K562 (cell line): Measurements from ENCODE around the gene HMG20B. TPM values are rescaled to one million over a fixed set of nuclear protein-coding genes. Genes with fewer than 3 reads are reported as not detected.
A peak's percentile ranks its signal among the peaks of the same experiment; 100 is the strongest.

Experiments used
- CREB1 ChIP-seq, 2 experiments: sonication (generic) in 1 of 2; formaldehyde crosslinking in 1 of 2; IDR thresholded peaks; 2 replicates each; pipeline versions ENCODE4 v1.6.1 to v1.8.0; 2012 to 2022; ENCODE audit warnings: inconsistent platforms in 1 of 2, mild to moderate bottlenecking in 1 of 2, missing genetic modification reagents in 1 of 2, moderate library complexity in 1 of 2
- FOXM1 ChIP-seq, 2 experiments: fragments of 450-650 bp in 1 of 2; sonication (generic) in 1 of 2; formaldehyde crosslinking in 1 of 2; IDR thresholded peaks; 2 replicates each; pipeline versions ENCODE4 v1.6.1 to v1.9.0; 2017 to 2022; ENCODE audit warnings: low read depth in 2 of 2, mild to moderate bottlenecking in 2 of 2, missing genetic modification reagents in 1 of 2, moderate library complexity in 1 of 2
- HCFC1 ChIP-seq: IDR thresholded peaks from 2 replicates; pipeline ENCODE4 v1.6.1; 2012; ENCODE audit warnings: low read depth, low read length, improper control_type of control experiment
- KHSRP ChIP-seq: fragments of 450-650 bp; IDR thresholded peaks from 2 replicates; pipeline ENCODE4 v1.6.1; 2017
- MYC ChIP-seq, 2 experiments: fragments of 250-450 bp in 1 of 2; sonication (Bioruptor Pico) in 1 of 2; IDR thresholded peaks; 2 replicates each; pipeline versions ENCODE4 v1.5.1 to v1.6.1; 2012 to 2021; ENCODE audit warnings: low read depth in 2 of 2, borderline replicate concordance in 1 of 2, improper control_type of control experiment in 1 of 2, low read length in 1 of 2, mild to moderate bottlenecking in 1 of 2, moderate library complexity in 1 of 2
- NRF1 ChIP-seq, 2 experiments: fragments of 450-650 bp; IDR thresholded peaks in 1 of 2; conservative IDR thresholded peaks in 1 of 2; 2 replicates each; pipeline ENCODE4 v1.6.1; 2014; ENCODE audit warnings: mild to moderate bottlenecking in 2 of 2
- PHF8 ChIP-seq: fragments of 200-600 bp; sonication (generic); IDR thresholded peaks from 2 replicates; pipeline ENCODE4 v1.6.1; 2012; ENCODE audit warnings: mixed run types, mild to moderate bottlenecking, inconsistent platforms, low read length, moderate library complexity, borderline replicate concordance
- SAP30 ChIP-seq: fragments of 200-600 bp; sonication (generic); IDR thresholded peaks from 2 replicates; pipeline ENCODE4 v1.6.1; 2012; ENCODE audit warnings: borderline replicate concordance, low read depth, mild to moderate bottlenecking, moderate library complexity, low read length, control low read depth, inconsistent platforms; ENCODE audit not compliant: insufficient read depth, poor library complexity, severe bottlenecking
- YY1 ChIP-seq, 3 experiments: IDR thresholded peaks; 2 replicates each; pipeline ENCODE4 v1.6.1; 2011; ENCODE audit warnings: low read length in 2 of 3, mild to moderate bottlenecking in 2 of 3, moderate library complexity in 2 of 3, borderline replicate concordance in 1 of 3, control low read depth in 1 of 3, low read depth in 1 of 3; ENCODE audit not compliant: insufficient read depth in 3 of 3, insufficient replicate concordance in 2 of 3, control insufficient read depth in 1 of 3, insufficient read length in 1 of 3; ENCODE audit errors: extremely low read depth in 1 of 3
- ZNF586 ChIP-seq: fragments of 450-650 bp; formaldehyde crosslinking; conservative IDR thresholded peaks from 2 replicates; pipeline ENCODE4 v1.4.0; 2020; ENCODE audit warnings: mild to moderate bottlenecking, moderate library complexity
- ZNF644 ChIP-seq: fragments of 200-800 bp; sonication (Bioruptor generic); IDR thresholded peaks from 2 replicates; pipeline ENCODE4 v1.6.1; 2016; ENCODE audit warnings: low read depth, missing genetic modification characterization, missing compliant biosample characterization
- ZSCAN29 ChIP-seq: fragments of 450-650 bp; IDR thresholded peaks from 2 replicates; pipeline ENCODE4 v1.6.1; 2017
- polyA plus RNA-seq, 8 experiments: library from polyadenylated mRNA; depleted of rRNA in 4 of 8; stranded (reverse) in 5 of 8; unstranded in 3 of 8; fragments of >200 nt; fragmentation: Nextera tagmentation in 2 of 8; fragmentation: Illumina TruSeq in 1 of 8; extraction: Ambion mirVana in 2 of 8; extraction: Trizol in 1 of 8; gene quantifications; 2 replicates each; pipeline versions ENCODE4 v1.2.1 to v1.2.3, GENCODE V29; 2011 to 2014; ENCODE audit warnings: inconsistent platforms in 1 of 8, missing spikeins in 1 of 8
- total RNA-seq, 7 experiments: library from RNA; depleted of rRNA in 6 of 7; stranded (reverse); fragments of >200 nt in 6 of 7; fragmentation: Illumina TruSeq in 2 of 7; extraction: Trizol in 2 of 7; gene quantifications; 2 replicates each; pipeline versions ENCODE4 v1.2.1 to v1.2.3, GENCODE V29; 2011 to 2021; ENCODE audit warnings: low replicate concordance in 1 of 7
- TF ChIP-seq, protein P1 (sequence below), 2 experiments: fragments of 450-650 bp; formaldehyde crosslinking in 1 of 2; IDR thresholded peaks; 2 replicates each; pipeline versions ENCODE4 v1.4.0 to v1.6.1; 2014 to 2020; ENCODE audit warnings: mild to moderate bottlenecking in 2 of 2, borderline replicate concordance in 1 of 2, low read depth in 1 of 2
- TF ChIP-seq, protein P2 (sequence below): sonication (generic); formaldehyde crosslinking; IDR thresholded peaks from 2 replicates; pipeline ENCODE4 v1.8.0; 2022; ENCODE audit warnings: mild to moderate bottlenecking, missing genetic modification reagents, borderline replicate concordance

Gene HMG20B
- total and polyA plus RNA-seq, 9 of the 15 experiments (the other 6 are each of a cell fraction or from before 2014, with no cell fraction given) = 0.35 to 172 (median 38.6) TPM

DNA sequence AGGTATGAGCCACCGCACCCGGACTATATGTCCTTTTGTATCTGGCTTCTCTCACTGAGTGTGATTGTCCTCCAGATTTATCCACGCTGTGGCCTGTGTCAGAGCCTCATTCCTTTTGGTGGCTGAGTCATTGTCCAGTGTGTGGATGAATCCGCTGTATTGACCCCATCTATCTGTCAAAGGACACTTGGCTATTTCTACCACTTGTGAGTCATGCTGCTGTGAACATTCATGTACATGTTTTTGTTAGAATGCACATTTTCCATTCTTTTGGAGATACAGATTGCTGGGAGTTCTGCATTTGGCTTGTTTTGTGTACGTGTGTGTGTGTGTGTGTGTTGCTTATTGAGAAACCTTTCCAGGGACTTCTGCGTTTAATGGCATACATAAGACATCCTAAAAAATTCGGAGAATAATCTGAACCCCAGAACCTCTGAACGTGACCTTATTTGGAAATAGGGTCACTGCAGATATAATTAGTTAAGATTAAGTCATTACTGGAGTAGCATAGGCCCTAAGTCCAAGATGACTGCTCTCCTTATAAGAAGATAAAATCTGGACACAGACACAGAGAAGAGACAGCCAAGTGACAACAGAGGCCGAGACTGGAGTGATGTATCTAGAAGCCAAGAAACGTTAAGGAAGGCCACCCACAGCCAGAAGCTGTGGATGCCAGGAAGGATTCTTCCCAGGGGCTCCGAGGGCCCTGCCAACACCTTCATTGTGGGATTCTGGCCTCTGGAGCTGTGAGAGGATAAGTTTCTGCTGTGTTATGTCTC lies 7.6 kb downstream of the HMG20B start (continued):
- TF ChIP-seq FOXM1 (IDR thresholded peaks at IDR 0.05; ENCODE audit: low read depth) = no peak
- no peak for TF ChIP-seq FOXM1 (CRISPR knock-in tag; IDR thresholded peaks at IDR 0.05; ENCODE audit: low read depth)
- no peak for TF ChIP-seq KHSRP
- TF ChIP-seq, protein P1, sequence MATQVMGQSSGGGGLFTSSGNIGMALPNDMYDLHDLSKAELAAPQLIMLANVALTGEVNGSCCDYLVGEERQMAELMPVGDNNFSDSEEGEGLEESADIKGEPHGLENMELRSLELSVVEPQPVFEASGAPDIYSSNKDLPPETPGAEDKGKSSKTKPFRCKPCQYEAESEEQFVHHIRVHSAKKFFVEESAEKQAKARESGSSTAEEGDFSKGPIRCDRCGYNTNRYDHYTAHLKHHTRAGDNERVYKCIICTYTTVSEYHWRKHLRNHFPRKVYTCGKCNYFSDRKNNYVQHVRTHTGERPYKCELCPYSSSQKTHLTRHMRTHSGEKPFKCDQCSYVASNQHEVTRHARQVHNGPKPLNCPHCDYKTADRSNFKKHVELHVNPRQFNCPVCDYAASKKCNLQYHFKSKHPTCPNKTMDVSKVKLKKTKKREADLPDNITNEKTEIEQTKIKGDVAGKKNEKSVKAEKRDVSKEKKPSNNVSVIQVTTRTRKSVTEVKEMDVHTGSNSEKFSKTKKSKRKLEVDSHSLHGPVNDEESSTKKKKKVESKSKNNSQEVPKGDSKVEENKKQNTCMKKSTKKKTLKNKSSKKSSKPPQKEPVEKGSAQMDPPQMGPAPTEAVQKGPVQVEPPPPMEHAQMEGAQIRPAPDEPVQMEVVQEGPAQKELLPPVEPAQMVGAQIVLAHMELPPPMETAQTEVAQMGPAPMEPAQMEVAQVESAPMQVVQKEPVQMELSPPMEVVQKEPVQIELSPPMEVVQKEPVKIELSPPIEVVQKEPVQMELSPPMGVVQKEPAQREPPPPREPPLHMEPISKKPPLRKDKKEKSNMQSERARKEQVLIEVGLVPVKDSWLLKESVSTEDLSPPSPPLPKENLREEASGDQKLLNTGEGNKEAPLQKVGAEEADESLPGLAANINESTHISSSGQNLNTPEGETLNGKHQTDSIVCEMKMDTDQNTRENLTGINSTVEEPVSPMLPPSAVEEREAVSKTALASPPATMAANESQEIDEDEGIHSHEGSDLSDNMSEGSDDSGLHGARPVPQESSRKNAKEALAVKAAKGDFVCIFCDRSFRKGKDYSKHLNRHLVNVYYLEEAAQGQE (IDR thresholded peaks at IDR 0.05; ENCODE audit: borderline replicate concordance) = no peak
- TF ChIP-seq, protein P1 (CRISPR knock-in tag; IDR thresholded peaks at IDR 0.05; ENCODE audit: low read depth) = no peak
- no peak for TF ChIP-seq CREB1 (IDR thresholded peaks at IDR 0.05)
- no peak for TF ChIP-seq CREB1 (CRISPR knock-in tag; IDR thresholded peaks at IDR 0.05)
- TF ChIP-seq HCFC1 = no peak
- TF ChIP-seq YY1 (IDR thresholded peaks at IDR 0.05; ENCODE audit: borderline replicate concordance in 1 of 3, control insufficient read depth in 1 of 3, extremely low read depth in 1 of 3, insufficient read depth in 3 of 3, insufficient read length in 1 of 3, insufficient replicate concordance in 2 of 3, low read depth in 1 of 3, low read length in 2 of 3) = no peak
- peak; percentile 79; the same call in 1 of the 2 replicates for TF ChIP-seq ZSCAN29
- no peak for TF ChIP-seq PHF8
- no peak for TF ChIP-seq ZNF586 (CRISPR knock-in tag)
- 0 out of 4 replicates have a peak, but pooled peaks of 1 of the 2 experiments have one; percentile 17 for TF ChIP-seq NRF1 (conservative IDR thresholded peaks at IDR 0.05 in 1 of 2, IDR thresholded peaks at IDR 0.05 in 1 of 2)
- TF ChIP-seq, protein P2, sequence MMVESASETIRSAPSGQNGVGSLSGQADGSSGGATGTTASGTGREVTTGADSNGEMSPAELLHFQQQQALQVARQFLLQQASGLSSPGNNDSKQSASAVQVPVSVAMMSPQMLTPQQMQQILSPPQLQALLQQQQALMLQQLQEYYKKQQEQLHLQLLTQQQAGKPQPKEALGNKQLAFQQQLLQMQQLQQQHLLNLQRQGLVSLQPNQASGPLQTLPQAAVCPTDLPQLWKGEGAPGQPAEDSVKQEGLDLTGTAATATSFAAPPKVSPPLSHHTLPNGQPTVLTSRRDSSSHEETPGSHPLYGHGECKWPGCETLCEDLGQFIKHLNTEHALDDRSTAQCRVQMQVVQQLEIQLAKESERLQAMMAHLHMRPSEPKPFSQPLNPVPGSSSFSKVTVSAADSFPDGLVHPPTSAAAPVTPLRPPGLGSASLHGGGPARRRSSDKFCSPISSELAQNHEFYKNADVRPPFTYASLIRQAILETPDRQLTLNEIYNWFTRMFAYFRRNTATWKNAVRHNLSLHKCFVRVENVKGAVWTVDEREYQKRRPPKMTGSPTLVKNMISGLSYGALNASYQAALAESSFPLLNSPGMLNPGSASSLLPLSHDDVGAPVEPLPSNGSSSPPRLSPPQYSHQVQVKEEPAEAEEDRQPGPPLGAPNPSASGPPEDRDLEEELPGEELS (CRISPR knock-in tag) = no peak
- TF ChIP-seq SAP30 = no peak
- no peak for TF ChIP-seq MYC (IDR thresholded peaks at IDR 0.05; ENCODE audit: low read depth, low read length)
- no peak for TF ChIP-seq MYC (CRISPR knock-in tag; IDR thresholded peaks at IDR 0.05; ENCODE audit: borderline replicate concordance, low read depth)
- TF ChIP-seq ZNF644 (tag) = no peak
